Measurements from ENCODE around the gene CCM2.
"Not testable (repeated sequence)": the region's sequence is repeated elsewhere in the genome, so short reads cannot be mapped to it uniquely, and the experiment has no call there.

The CCM2 gene

DNA sequence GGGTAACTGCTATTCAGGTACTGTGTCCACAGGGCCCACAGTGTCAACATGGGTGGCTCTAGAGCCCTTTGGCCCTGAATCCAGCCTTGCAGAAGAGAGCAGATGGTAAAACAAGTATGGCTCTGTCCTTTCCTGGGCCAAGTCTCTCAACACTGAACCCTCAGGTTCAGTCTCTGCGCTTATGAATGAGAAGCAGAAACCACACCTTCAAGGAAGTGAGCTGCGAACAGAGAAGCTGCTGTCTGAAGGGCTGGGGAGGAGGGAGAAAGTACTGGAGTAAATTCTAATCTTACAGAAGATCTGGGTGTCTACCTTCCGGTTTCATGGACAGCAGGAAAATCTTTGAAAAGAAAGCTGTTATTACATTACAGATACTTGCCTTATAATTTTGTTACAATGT is 107.4 kb downstream of the CCM2 start:
- no peak for DNase-seq

- DNase-seq = no peak
Observed at GRCh38 chr7:45108863-45109262, 108.9 kb downstream of the CCM2 start.

GRCh38 chr7:45111298-45112223 is 111.6 kb downstream of the CCM2 start, which contains the start of gene TBRG4:
Gene TBRG4, minus strand, starts transcription at chr7:45111697. Its CDS starts 2,460 bp downstream, at chr7:45109237.
- peak; percentile 96 for DNase-seq

DNA sequence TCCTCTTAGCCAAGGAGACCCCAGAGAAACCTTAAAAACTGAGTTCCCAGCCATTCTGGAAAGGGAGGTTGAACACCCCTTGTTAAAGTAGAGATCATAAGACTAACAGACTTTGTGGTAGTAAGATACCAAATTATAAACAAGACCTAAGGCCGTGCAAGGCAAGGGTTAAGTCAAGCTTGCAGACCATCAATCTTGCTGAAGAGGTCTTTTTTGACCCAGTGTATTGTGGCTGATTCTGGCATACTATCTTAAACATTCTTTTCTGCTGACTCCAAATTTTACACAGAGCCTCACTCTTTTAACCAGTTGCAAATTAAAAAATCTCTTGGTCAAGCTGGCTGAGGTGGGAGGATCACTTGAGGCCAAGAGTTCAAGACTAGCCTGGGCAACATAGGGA is 112.6 kb downstream of the CCM2 start:
- DNase-seq = no peak

- not testable (repeated sequence) for DNase-seq
Observed at GRCh38 chr7:45114257-45114656, 114.3 kb downstream of the CCM2 start.

DNA sequence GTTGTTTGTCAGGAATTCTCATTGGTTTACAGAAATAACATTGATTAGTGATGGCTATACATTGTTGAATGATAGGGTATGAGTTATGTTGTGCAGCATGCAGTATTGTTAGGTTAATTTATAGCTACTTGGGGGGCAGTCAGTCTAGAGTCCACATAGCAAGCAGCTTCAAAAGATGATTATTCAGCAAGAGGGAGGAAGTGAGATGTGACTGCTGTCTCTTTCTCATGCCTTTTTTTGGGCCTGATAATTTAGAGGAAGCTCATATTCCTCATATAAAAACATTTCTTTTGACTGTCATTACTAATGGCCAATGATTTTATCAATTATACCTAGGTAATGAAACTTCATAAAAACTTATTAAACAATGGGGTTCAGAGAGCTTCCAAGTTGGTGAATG is 114.9 kb downstream of the CCM2 start:
- no peak for DNase-seq

DNA sequence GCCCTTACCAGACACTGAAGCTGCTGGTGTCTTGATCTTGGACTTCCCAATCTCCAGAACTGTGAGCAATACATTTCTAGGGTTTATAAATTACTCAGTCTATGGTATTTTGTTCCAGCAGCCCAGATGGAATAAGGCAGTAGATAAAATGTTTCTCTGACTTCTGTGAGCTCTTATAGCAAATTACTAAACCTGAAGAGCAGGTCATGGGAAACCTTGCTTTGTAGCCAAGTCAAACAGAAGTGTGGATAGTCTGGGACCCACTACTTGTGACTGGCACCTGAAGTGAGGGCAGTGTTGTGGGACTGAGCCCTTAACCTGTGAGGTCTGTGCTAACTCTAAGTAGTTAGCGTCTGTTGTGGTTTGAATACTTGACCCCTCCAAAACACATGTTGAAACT is 116.0 kb downstream of the CCM2 start:
- DNase-seq = no peak

- no peak for DNase-seq
Observed at GRCh38 chr7:45117582-45117981, 117.6 kb downstream of the CCM2 start.

GRCh38 chr7:45118292-45118691 is 118.3 kb downstream of the CCM2 start:
- DNase-seq = no peak

DNA sequence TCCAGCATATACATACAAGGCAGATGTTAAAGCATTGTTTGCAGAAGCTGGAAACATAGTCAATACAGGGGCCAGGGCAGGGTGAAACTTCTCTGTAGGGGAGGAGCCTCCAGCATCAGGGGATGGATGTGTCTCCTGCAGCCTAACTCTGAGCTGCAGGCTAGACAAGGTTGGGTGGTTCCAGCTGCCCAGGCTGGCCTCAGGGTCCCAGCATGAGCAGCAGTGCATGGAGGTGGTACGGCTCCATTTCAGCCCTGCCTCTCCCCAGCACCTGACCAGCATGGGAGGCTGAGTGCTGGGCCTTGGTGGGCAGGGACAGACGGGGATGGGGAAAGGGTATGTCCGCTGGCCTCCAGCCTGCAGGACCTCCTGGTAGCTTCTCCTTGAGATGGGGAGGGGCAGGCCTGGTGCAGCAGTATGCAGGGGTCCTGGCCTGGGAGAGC is 118.9 kb downstream of the CCM2 start:
- DNase-seq = no peak

DNA sequence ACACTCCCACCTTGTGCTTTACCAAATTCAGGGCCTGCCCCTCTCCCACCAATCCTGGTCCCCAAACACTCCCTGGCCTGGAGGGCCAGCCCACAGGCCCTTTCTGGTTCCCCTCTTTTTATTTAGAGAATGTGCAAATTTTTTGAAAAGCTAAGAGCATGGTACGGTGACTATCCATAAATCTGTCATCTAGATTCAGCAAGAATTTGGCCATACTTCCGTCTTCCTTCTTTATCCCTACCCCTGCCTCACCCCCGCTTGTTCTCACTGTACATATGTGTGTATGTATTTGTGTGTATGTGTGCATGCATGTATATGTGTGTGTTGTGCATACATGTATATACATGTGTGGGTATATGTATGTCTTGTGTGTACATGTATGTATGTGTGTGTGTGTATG is 119.5 kb downstream of the CCM2 start:
- no peak for DNase-seq

GRCh38 chr7:45122975-45123860 is 123.2 kb downstream of the CCM2 start:
- no peak for DNase-seq

GRCh38 chr7:45123913-45124710 is 124.1 kb downstream of the CCM2 start:
- no peak for DNase-seq

- no peak for DNase-seq
Observed at GRCh38 chr7:45125193-45125904, 125.3 kb downstream of the CCM2 start.
